K562 (cell line): Measurements from ENCODE around the gene MRPS18B. TPM values are rescaled to one million over a fixed set of nuclear protein-coding genes. Genes with fewer than 3 reads are reported as not detected.

Experiments used
- CBX8 ChIP-seq: fragments of 200-600 bp; sonication (generic); IDR thresholded peaks from 2 replicates; pipeline ENCODE4 v1.6.1; 2012; ENCODE audit warnings: borderline replicate concordance, mixed run types, low read depth, mild to moderate bottlenecking, moderate library complexity, mixed read lengths, low read length, control low read depth, inconsistent platforms; ENCODE audit not compliant: poor library complexity, severe bottlenecking; ENCODE audit errors: extremely low read depth
- CHD7 ChIP-seq: fragments of 200-600 bp; sonication (generic); IDR thresholded peaks from one replicate; pipeline ENCODE4 v1.6.1; 2012; ENCODE audit warnings: mild to moderate bottlenecking, low read depth, low read length, inconsistent platforms
- EP300 ChIP-seq: IDR thresholded peaks from 2 replicates; pipeline ENCODE4 v1.6.1; 2012; ENCODE audit warnings: low read length, improper control_type of control experiment
- HMGN3 ChIP-seq: IDR thresholded peaks from 2 replicates; pipeline ENCODE4 v1.6.1; 2011; ENCODE audit warnings: borderline replicate concordance, low read depth, mild to moderate bottlenecking, mixed read lengths, low read length; ENCODE audit not compliant: insufficient read length; ENCODE audit errors: extremely low read depth
- PRDM10 ChIP-seq: fragments of 450-650 bp; IDR thresholded peaks from 2 replicates; pipeline ENCODE4 v1.6.1; 2018; ENCODE audit not compliant: partially characterized antibody
- RBM34 ChIP-seq: fragments of 200-400 bp; formaldehyde crosslinking; IDR thresholded peaks from 2 replicates; pipeline ENCODE4 v1.6.1; 2018; ENCODE audit warnings: low read length, borderline replicate concordance; ENCODE audit not compliant: insufficient read depth
- ZBTB43 ChIP-seq: sonication (generic); formaldehyde crosslinking; IDR thresholded peaks from 2 replicates; pipeline ENCODE4 v1.8.0; 2023; ENCODE audit warnings: mild to moderate bottlenecking, missing genetic modification reagents
- ZC3H11A ChIP-seq: IDR thresholded peaks from 2 replicates; pipeline ENCODE4 v1.6.1; 2012; ENCODE audit warnings: low read depth, low read length, improper control_type of control experiment
- polyA plus RNA-seq, 8 experiments: library from polyadenylated mRNA; depleted of rRNA in 4 of 8; stranded (reverse) in 5 of 8; unstranded in 3 of 8; fragments of >200 nt; fragmentation: Nextera tagmentation in 2 of 8; fragmentation: Illumina TruSeq in 1 of 8; extraction: Ambion mirVana in 2 of 8; extraction: Trizol in 1 of 8; gene quantifications; 2 replicates each; pipeline versions ENCODE4 v1.2.1 to v1.2.3, GENCODE V29; 2011 to 2014; ENCODE audit warnings: inconsistent platforms in 1 of 8, missing spikeins in 1 of 8
- total RNA-seq, 7 experiments: library from RNA; depleted of rRNA in 6 of 7; stranded (reverse); fragments of >200 nt in 6 of 7; fragmentation: Illumina TruSeq in 2 of 7; extraction: Trizol in 2 of 7; gene quantifications; 2 replicates each; pipeline versions ENCODE4 v1.2.1 to v1.2.3, GENCODE V29; 2011 to 2021; ENCODE audit warnings: low replicate concordance in 1 of 7

Gene MRPS18B
- total and polyA plus RNA-seq, 9 of the 15 experiments (the other 6 are each of a cell fraction or from before 2014, with no cell fraction given) = 132 to 383 (median 178) TPM

- TF ChIP-seq CBX8 = no peak
- peak; percentile 85; the same call in 1 of the 2 replicates for TF ChIP-seq ZBTB43 (CRISPR knock-in tag)
- no peak for TF ChIP-seq ZC3H11A
- no peak for TF ChIP-seq CHD7
- TF ChIP-seq PRDM10 = peak; percentile 74
- peak; percentile 53; the same call in 1 of the 2 replicates for TF ChIP-seq RBM34
- TF ChIP-seq HMGN3 = peak; percentile 98
- TF ChIP-seq EP300 = peak; percentile 41; the same call in 1 of the 2 replicates
These were observed 46.4 kb upstream of the MRPS18B start, which contains the start of gene ABCF1 (continued) for GRCh38 chr6:30571075-30571761.
